CD4-positive, alpha-beta T cell (primary cell): ENCODE measurements around the gene CLDN6. TPM values are rescaled to one million over a fixed set of nuclear protein-coding genes. Genes with fewer than 3 reads are reported as not detected.

Experiments
- ATAC-seq: fragments of 200-7000 bp; cut with Tn5 transposase; one replicate; pipeline ENCODE4 v1.10.0; 2022; ENCODE audit warnings: mild to moderate bottlenecking; ENCODE audit not compliant: poor library complexity
- CTCF ChIA-PET: fragments of 350-600 bp; sonication (Branson Sonifier 250); formaldehyde crosslinking; loops from one replicate; lab custom pipeline; 2021; ENCODE audit warnings: antibody characterized with exemption, inconsistent platforms; lab: Charles Lee
- POLR2A ChIA-PET: fragments of 350-600 bp; sonication (Branson Sonifier 250); formaldehyde crosslinking; loops from one replicate; lab custom pipeline; 2021; ENCODE audit warnings: antibody characterized with exemption, inconsistent platforms; lab: Charles Lee
- DNase-seq, 14 experiments: peaks; one replicate each; pipeline ENCODE4 v3.0.0-alpha.2; 2013 to 2020; ENCODE audit warnings: mixed read lengths in 2 of 14
- H3K27ac ChIP-seq, 2 donors: one replicate each; pipeline versions ENCODE4 v1.5.1 to v1.7.0; 2013; ENCODE audit warnings: low read length in 2 of 2, low read depth in 1 of 2, mild to moderate bottlenecking in 1 of 2
- H3K27me3 ChIP-seq, 2 experiments: 1 replicate in 1 of 2; 2 replicates in 1 of 2; pipeline versions ENCODE4 v1.6.1 to v1.7.0; 2013; ENCODE audit warnings: low read length in 2 of 2, control low read depth in 1 of 2, mild to moderate bottlenecking in 1 of 2, moderate library complexity in 1 of 2; ENCODE audit not compliant: insufficient read depth in 2 of 2, control insufficient read depth in 1 of 2
- H3K36me3 ChIP-seq: one replicate; pipeline ENCODE4 v1.6.1; 2013; ENCODE audit warnings: low read length, control low read depth; ENCODE audit not compliant: insufficient read depth
- H3K4me1 ChIP-seq: one replicate; pipeline ENCODE4 v1.6.1; 2013; ENCODE audit warnings: low read length, control low read depth; ENCODE audit not compliant: insufficient read depth
- H3K4me3 ChIP-seq: one replicate; pipeline ENCODE4 v1.5.1; 2013; ENCODE audit warnings: mild to moderate bottlenecking, low read length, moderate library complexity
- H3K9me3 ChIP-seq, 2 experiments: 1 replicate in 1 of 2; 2 replicates in 1 of 2; pipeline versions ENCODE4 v1.6.1 to v1.7.0; 2013; ENCODE audit warnings: low read length in 2 of 2, mild to moderate bottlenecking in 2 of 2, control low read depth in 1 of 2, moderate library complexity in 1 of 2; ENCODE audit not compliant: control insufficient read depth in 1 of 2, insufficient read depth in 1 of 2
- H3K27ac Mint-ChIP-seq: one replicate; pipeline ENCODE4 v1.8.0; 2020; ENCODE audit warnings: mixed read lengths
- H3K27me3 Mint-ChIP-seq: one replicate; pipeline ENCODE4 v1.8.0; 2021; ENCODE audit warnings: mixed read lengths
- H3K36me3 Mint-ChIP-seq: one replicate; pipeline ENCODE4 v1.8.0; 2021; ENCODE audit warnings: low read depth, mixed read lengths
- H3K4me1 Mint-ChIP-seq: one replicate; pipeline ENCODE4 v1.8.0; 2021; ENCODE audit warnings: low read depth, mixed read lengths
- H3K4me3 Mint-ChIP-seq: one replicate; pipeline ENCODE4 v1.8.0; 2020; ENCODE audit warnings: mild to moderate bottlenecking, mixed read lengths
- H3K9me3 Mint-ChIP-seq: one replicate; pipeline ENCODE4 v1.8.0; 2020; ENCODE audit warnings: mixed read lengths
- CTCF ChIP-seq: fragments of 200-600 bp; IDR thresholded peaks from one replicate; pipeline ENCODE4 v1.8.0; 2022; ENCODE audit warnings: antibody characterized with exemption, mild to moderate bottlenecking
- intact Hi-C, 2 experiments: fragments of 100-400 bp; cut with DNase I in 1 of 2; cut with micrococcal nuclease in 1 of 2; formaldehyde crosslinking; loops; one replicate each; pipeline versions ENCODE4 v1.15.1 to v1.9.0; 2023 to 2025; cut with DNase I, micrococcal nuclease
- total RNA-seq, 174 experiments: library from RNA in 2 of 174; stranded (reverse) in 2 of 174; gene quantifications; one replicate each; pipeline ENCODE4 v1.2.3 and lab custom pipeline; 2021 to 2026

CLDN6 gene
- total RNA-seq, 2 experiments from 2014 or later = not detected

- Histone ChIP-seq H3K4me3 (no peak overlapping the region), H3K27ac (no peak overlapping the region), H3K9me3 (peaks cover 0 to 20% of the 10 kb centered on the region in 2 experiments), H3K27me3 (peaks cover 68 to 79% of the 10 kb centered on the region in 2 experiments), H3K4me1 (peaks cover 16% of the 10 kb centered on the region), H3K36me3 (no peaks in the 10 kb centered on the region)
- Mint-ChIP-seq H3K27ac (no peak overlapping the region), H3K27me3 (peaks cover 86% of the 10 kb centered on the region), H3K4me3 (no peak overlapping the region), H3K4me1 (peaks cover 13% of the 10 kb centered on the region), H3K9me3 (no peaks in the 10 kb centered on the region), H3K36me3 (no peaks in the 10 kb centered on the region)
- intact Hi-C loops = no loop called here
- no peak for DNase-seq
- ChIA-PET CTCF (no interaction called here), POLR2A (no interaction called here)
- TF ChIP-seq CTCF = no peak
- ATAC-seq = no peak
These were observed 20.3 kb upstream of the CLDN6 start for GRCh38 chr16:3038256-3038655.

- Mint-ChIP-seq H3K27ac (no peak within 1 kb of the TSS), H3K4me3 (peak within 1 kb of the TSS; percentile 37), H3K9me3 (no peaks in the 10 kb centered on the region)
These were observed 18.8 kb upstream of the CLDN6 start, which contains the start of gene BICDL2 for GRCh38 chr16:3036726-3037315. BICDL2 (minus strand) TSS chr16:3036944; CDS start chr16:3035496, 1,448 bp downstream.

GRCh38 chr16:3035972-3036725 is 18.2 kb upstream of the CLDN6 start:
- ATAC-seq (no peak), DNase-seq (no peak)
- no peaks in the 10 kb centered on the region for H3K36me3 Mint-ChIP-seq
- H3K27me3 Mint-ChIP-seq = peaks cover 85% of the 10 kb centered on the region
- H3K27me3 ChIP-seq = peaks cover 68 to 77% of the 10 kb centered on the region in 2 experiments
- H3K4me1 ChIP-seq = peaks cover 19% of the 10 kb centered on the region
- TF ChIP-seq CTCF = no peak
- H3K9me3 Mint-ChIP-seq = no peaks in the 10 kb centered on the region
- no peak overlapping the region for H3K27ac Mint-ChIP-seq
- no peak overlapping the region for H3K4me3 ChIP-seq
- POLR2A ChIA-PET = no interaction called here
- H3K27ac ChIP-seq = no peak overlapping the region
- H3K4me1 Mint-ChIP-seq = peaks cover 17% of the 10 kb centered on the region
- intact Hi-C loops = no loop called here
- CTCF ChIA-PET = no interaction called here
- no peak overlapping the region for H3K4me3 Mint-ChIP-seq
- H3K36me3 ChIP-seq = no peaks in the 10 kb centered on the region
- peaks cover 0 to 25% of the 10 kb centered on the region in 2 experiments for H3K9me3 ChIP-seq

More at GRCh38 chr16:3036726-3037315, 18.8 kb upstream of the CLDN6 start, which contains the start of gene BICDL2:
- Histone ChIP-seq H3K4me1 (peaks cover 16% of the 10 kb centered on the region), H3K9me3 (peaks cover 0 to 25% of the 10 kb centered on the region in 2 experiments), H3K27me3 (peaks cover 66 to 82% of the 10 kb centered on the region in 2 experiments), H3K36me3 (no peaks in the 10 kb centered on the region), H3K27ac (no peak within 1 kb of the TSS), H3K4me3 (no peak within 1 kb of the TSS)
- POLR2A ChIA-PET = interaction anchor here (0.6 kb wide), 1 partner anchor 22 kb away, joined by 4 read pairs; no protein-coding TSS in a partner anchor
- ATAC-seq (no peak), DNase-seq (no peak)
- H3K27me3 Mint-ChIP-seq = peaks cover 83% of the 10 kb centered on the region
- no peaks in the 10 kb centered on the region for H3K36me3 Mint-ChIP-seq
- H3K4me1 Mint-ChIP-seq = peaks cover 13% of the 10 kb centered on the region
- TF ChIP-seq CTCF = no peak
- intact Hi-C loops = no loop called here
- CTCF ChIA-PET = interaction anchor here (0.7 kb wide), 1 partner anchor 536 kb away, joined by 3 read pairs; no protein-coding TSS in a partner anchor
